Gastroesophageal sphincter (tissue), 3 donors: Measurements from ENCODE around the gene ME1.

Experiments used
- EP300 ChIP-seq: sonication (generic); formaldehyde crosslinking; IDR thresholded peaks from one replicate; pipeline ENCODE4 v1.6.1; 2017; ENCODE audit warnings: antibody characterized with exemption, mild to moderate bottlenecking
- POLR2A ChIP-seq, 2 donors: fragments of 450-650 bp; IDR thresholded peaks; one replicate each; pipeline ENCODE4 v1.6.1; 2017; ENCODE audit warnings: antibody characterized with exemption in 2 of 2, mild to moderate bottlenecking in 2 of 2, moderate library complexity in 1 of 2
- POLR2AphosphoS5 ChIP-seq: sonication (generic); formaldehyde crosslinking; IDR thresholded peaks from one replicate; pipeline ENCODE4 v1.6.1; 2017; ENCODE audit warnings: antibody characterized with exemption
- TF ChIP-seq, protein P1 (sequence below), 4 experiments: fragments of 200-600 bp in 2 of 4; fragments of 450-650 bp in 2 of 4; sonication (generic) in 1 of 4; IDR thresholded peaks; one replicate each; pipeline ENCODE4 v1.5.1; 2017 to 2019; ENCODE audit warnings: antibody characterized with exemption in 4 of 4, mild to moderate bottlenecking in 2 of 4, moderate library complexity in 2 of 4

DNA sequence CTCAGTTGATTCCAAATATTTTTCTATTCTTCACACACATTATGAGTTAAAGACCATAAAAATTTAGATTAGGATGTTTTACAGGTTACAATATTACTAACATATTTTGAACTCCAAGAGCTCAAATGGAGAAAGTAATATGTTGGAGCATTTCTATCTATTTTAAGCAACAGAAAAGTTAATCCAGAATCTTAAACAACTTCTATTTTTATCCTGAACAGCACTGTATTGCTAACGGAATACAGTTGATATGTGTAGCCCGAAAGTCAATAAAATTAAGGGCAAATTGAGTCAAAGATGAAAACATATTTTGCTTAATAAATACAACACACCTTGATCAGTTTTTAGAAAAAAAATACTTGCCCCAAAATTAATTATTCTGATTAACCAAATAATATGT is 97.4 kb downstream of the ME1 start:
- TF ChIP-seq, protein P1, sequence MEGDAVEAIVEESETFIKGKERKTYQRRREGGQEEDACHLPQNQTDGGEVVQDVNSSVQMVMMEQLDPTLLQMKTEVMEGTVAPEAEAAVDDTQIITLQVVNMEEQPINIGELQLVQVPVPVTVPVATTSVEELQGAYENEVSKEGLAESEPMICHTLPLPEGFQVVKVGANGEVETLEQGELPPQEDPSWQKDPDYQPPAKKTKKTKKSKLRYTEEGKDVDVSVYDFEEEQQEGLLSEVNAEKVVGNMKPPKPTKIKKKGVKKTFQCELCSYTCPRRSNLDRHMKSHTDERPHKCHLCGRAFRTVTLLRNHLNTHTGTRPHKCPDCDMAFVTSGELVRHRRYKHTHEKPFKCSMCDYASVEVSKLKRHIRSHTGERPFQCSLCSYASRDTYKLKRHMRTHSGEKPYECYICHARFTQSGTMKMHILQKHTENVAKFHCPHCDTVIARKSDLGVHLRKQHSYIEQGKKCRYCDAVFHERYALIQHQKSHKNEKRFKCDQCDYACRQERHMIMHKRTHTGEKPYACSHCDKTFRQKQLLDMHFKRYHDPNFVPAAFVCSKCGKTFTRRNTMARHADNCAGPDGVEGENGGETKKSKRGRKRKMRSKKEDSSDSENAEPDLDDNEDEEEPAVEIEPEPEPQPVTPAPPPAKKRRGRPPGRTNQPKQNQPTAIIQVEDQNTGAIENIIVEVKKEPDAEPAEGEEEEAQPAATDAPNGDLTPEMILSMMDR (IDR thresholded peaks at IDR 0.05) = no peak
- TF ChIP-seq EP300 (no peak), POLR2A (IDR thresholded peaks at IDR 0.05) (no peak), POLR2AphosphoS5 (no peak)
